ENCODE measurements around the gene SOCS7. TPM values are rescaled to one million over a fixed set of nuclear protein-coding genes. Genes with fewer than 3 reads are reported as not detected.

Gene SOCS7
- total and polyA plus RNA-seq, 2 of the 4 experiments (the other 2 are of a cell fraction), result 6.5 to 6.8 TPM

DNA sequence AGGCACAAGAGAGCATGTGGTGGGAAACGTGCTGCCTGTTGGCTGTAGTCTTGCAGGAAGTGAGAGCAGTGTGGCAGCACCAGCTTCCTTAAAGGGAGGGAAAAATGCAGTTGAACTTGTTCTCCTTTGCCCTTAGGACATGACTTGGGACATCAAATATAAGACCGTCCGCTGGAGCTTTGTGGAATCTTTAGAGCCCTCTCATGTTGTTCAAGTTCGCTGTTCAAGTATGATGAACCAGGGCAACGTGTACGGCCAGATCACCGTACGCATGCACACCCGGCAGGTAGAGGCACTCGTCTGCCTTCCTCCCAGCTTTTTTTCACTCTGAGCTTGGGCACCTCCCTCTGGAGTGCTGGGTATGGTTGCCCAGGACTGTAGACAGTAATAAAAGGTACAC is 31.2 kb upstream of the SOCS7 start:
- Histone ChIP-seq H3K18ac (ENCODE audit: low read depth, low read length) (no peak overlapping the region), H3K23ac (ENCODE audit: low read depth, low read length) (no peak overlapping the region), H3K4me3 (ENCODE audit: insufficient read depth, low read depth, low read length) (no peak overlapping the region), H2BK5ac (ENCODE audit: low read depth, low read length, poor library complexity, severe bottlenecking) (no peak overlapping the region), H3K27ac (ENCODE audit: insufficient read depth, low read length) (no peak overlapping the region), H2AFZ (replicated peaks; ENCODE audit: low read length, poor library complexity) (no peak overlapping the region), H4K8ac (ENCODE audit: low read depth in 2 of 2, low read length in 2 of 2) (no peak overlapping the region), H2BK120ac (ENCODE audit: low read depth, low read length) (no peak overlapping the region), H3K9me1 (ENCODE audit: insufficient read depth, low read length) (0 out of 2 replicates have a peak, but pooled peaks cover 5% of the 10 kb centered on the region), H3K27me3 (ENCODE audit: control insufficient read depth, insufficient read depth, low read length) (no peaks in the 10 kb centered on the region), H4K91ac (ENCODE audit: insufficient read depth, low read depth, low read length) (no peak overlapping the region), H3K4me2 (ENCODE audit: low read depth, low read length) (no peak overlapping the region), H2BK15ac (ENCODE audit: low read depth, low read length) (no peak overlapping the region), H3K4me1 (ENCODE audit: control insufficient read depth, insufficient read depth, low read length) (peaks cover 13% of the 10 kb centered on the region), H4K5ac (ENCODE audit: low read depth, low read length) (no peak overlapping the region), H2BK20ac (ENCODE audit: low read depth, low read length) (no peak overlapping the region), H4K20me1 (ENCODE audit: insufficient read depth, low read length) (no peaks in the 10 kb centered on the region; the same call in 1 of the 2 replicates), H3K4ac (ENCODE audit: low read depth, low read length) (no peak overlapping the region), H3K9ac (ENCODE audit: low read depth, low read length) (no peak overlapping the region), H2AK5ac (ENCODE audit: low read depth, low read length) (no peak overlapping the region), H3K79me1 (ENCODE audit: low read depth in 1 of 2, low read length in 2 of 2) (no peaks in the 10 kb centered on the region; a peak in 1 of 4 replicates), H2AK9ac (replicated peaks; ENCODE audit: low read depth, low read length, poor library complexity) (no peak overlapping the region), H3K36me3 (ENCODE audit: control insufficient read depth, insufficient read depth, low read length) (peaks cover 15% of the 10 kb centered on the region), H3K9me3 (ENCODE audit: control insufficient read depth, insufficient read depth, low read length) (no peaks in the 10 kb centered on the region), H3K56ac (ENCODE audit: extremely low read depth, insufficient read depth, low read length) (no peak overlapping the region), H3K14ac (replicated peaks; ENCODE audit: low read depth, low read length) (no peak overlapping the region)
- intact Hi-C loops (cut with micrococcal nuclease) (no loop called here), in situ Hi-C loops (cut with MboI; ENCODE audit: low sequenced_read_pairs) (no loop called here), dilution Hi-C loops (cut with HindIII; ENCODE audit: low sequenced_read_pairs, unreplicated experiment) (no loop called here)
- no peak for ATAC-seq (ENCODE audit: low read depth)
- ChIA-PET CTCF (no interaction called here), POLR2A (ENCODE audit: unreplicated experiment) (no interaction called here)
- 100% methylated on average over 4 of the region's 10 CpGs; no CpG with 5 or more reads in 1 of the 2 experiments for WGBS, 2 experiments (ENCODE audit: extremely low coverage in 2 of 2, insufficient read length in 1 of 2)
- BruUV-seq (replicated peaks), result no TSS peak
- no peak for DNase-seq
- no peak for TF ChIP-seq CEBPB (IDR thresholded peaks at IDR 0.05; ENCODE audit: low read depth, low read length)
- TF ChIP-seq FOS (IDR thresholded peaks at IDR 0.05; ENCODE audit: low read depth, low read length), result no peak
- TF ChIP-seq POLR2A (IDR thresholded peaks at IDR 0.05; ENCODE audit: low read depth, low read length), result no peak
- TF ChIP-seq BHLHE40 (IDR thresholded peaks at IDR 0.05; ENCODE audit: low read depth, low read length), result no peak
- TF ChIP-seq MXI1 (IDR thresholded peaks at IDR 0.05; ENCODE audit: borderline replicate concordance, low read depth, low read length), result no peak
- no peak for TF ChIP-seq RAD21 (IDR thresholded peaks at IDR 0.05; ENCODE audit: low read length)
- no peak for TF ChIP-seq MAFK (IDR thresholded peaks at IDR 0.05; ENCODE audit: low read depth, low read length)
- no peak for TF ChIP-seq NFE2L2 (IDR thresholded peaks at IDR 0.05; ENCODE audit: low read depth, low read length)
- no peak for TF ChIP-seq SMC3 (IDR thresholded peaks at IDR 0.05; ENCODE audit: low read depth, low read length)
- TF ChIP-seq MAZ (IDR thresholded peaks at IDR 0.05; ENCODE audit: borderline replicate concordance, low read depth, low read length), result no peak
- TF ChIP-seq USF2 (IDR thresholded peaks at IDR 0.05; ENCODE audit: low read depth, low read length), result no peak
- no peak for TF ChIP-seq ELK1 (IDR thresholded peaks at IDR 0.05; ENCODE audit: borderline replicate concordance, low read depth, low read length)
- TF ChIP-seq CTCF (conservative IDR thresholded peaks at IDR 0.05; ENCODE audit: low read depth, low read length), result no peak
